Measurements from ENCODE around the gene GDAP1L1.
"Not testable (repeated sequence)": the region's sequence is repeated elsewhere in the genome, so short reads cannot be mapped to it uniquely, and the experiment has no call there.

Gene GDAP1L1

GRCh38 chr20:44234566-44235317 lies 12.4 kb upstream of the GDAP1L1 start:
- H3K79me2 ChIP-seq (ENCODE audit: low read length), result no peaks in the 10 kb centered on the region

GRCh38 chr20:44235702-44236101 lies 11.4 kb upstream of the GDAP1L1 start:
- H3K4me3 ChIP-seq (ENCODE audit: low read length), result no peak overlapping the region
- no peak for TF ChIP-seq CTCF (IDR thresholded peaks at IDR 0.05; ENCODE audit: low read depth, low read length)
- no peak for TF ChIP-seq EZH2phosphoT487 (IDR thresholded peaks at IDR 0.05; ENCODE audit: low read depth)
- H3K4me1 ChIP-seq (ENCODE audit: low read length), result no peaks in the 10 kb centered on the region
- no peaks in the 10 kb centered on the region for H3K9me3 ChIP-seq (ENCODE audit: insufficient read depth, low read length)
- H2AFZ ChIP-seq (ENCODE audit: low read depth, low read length), result no peak overlapping the region
- no peaks in the 10 kb centered on the region for H4K20me1 ChIP-seq (ENCODE audit: insufficient read depth, low read length)
- no peaks in the 10 kb centered on the region for H3K36me3 ChIP-seq (replicated peaks; ENCODE audit: low read depth, low read length)
- H3K27ac ChIP-seq (ENCODE audit: low read length), result no peak overlapping the region
- no peaks in the 10 kb centered on the region for H3K27me3 ChIP-seq (ENCODE audit: low read depth, low read length)
- H3K9ac ChIP-seq (ENCODE audit: low read length), result no peak overlapping the region
- no peaks in the 10 kb centered on the region for H3K79me2 ChIP-seq (ENCODE audit: low read length)
- no peak overlapping the region for H3K4me2 ChIP-seq (ENCODE audit: low read length)

More at GRCh38 chr20:44234566-44235317, 12.4 kb upstream of the GDAP1L1 start:
- Histone ChIP-seq H3K9ac (ENCODE audit: low read length) (no peak overlapping the region), H3K27ac (ENCODE audit: low read length) (no peak overlapping the region), H4K20me1 (ENCODE audit: insufficient read depth, low read length) (no peaks in the 10 kb centered on the region), H2AFZ (ENCODE audit: low read depth, low read length) (no peak overlapping the region), H3K4me1 (ENCODE audit: low read length) (no peaks in the 10 kb centered on the region), H3K4me3 (ENCODE audit: low read length) (no peak overlapping the region), H3K9me3 (ENCODE audit: insufficient read depth, low read length) (no peaks in the 10 kb centered on the region), H3K27me3 (ENCODE audit: low read depth, low read length) (no peaks in the 10 kb centered on the region), H3K36me3 (replicated peaks; ENCODE audit: low read depth, low read length) (no peaks in the 10 kb centered on the region), H3K4me2 (ENCODE audit: low read length) (no peak overlapping the region)
- TF ChIP-seq CTCF (IDR thresholded peaks at IDR 0.05; ENCODE audit: low read depth, low read length) (no peak), EZH2phosphoT487 (IDR thresholded peaks at IDR 0.05; ENCODE audit: low read depth) (no peak)

- not testable (repeated sequence) for H3K9me3 ChIP-seq (ENCODE audit: insufficient read depth, low read length); H3K27me3 ChIP-seq (ENCODE audit: low read depth, low read length); H3K27ac ChIP-seq (ENCODE audit: low read length); H3K36me3 ChIP-seq (replicated peaks; ENCODE audit: low read depth, low read length); H3K4me3 ChIP-seq (ENCODE audit: low read length); H3K79me2 ChIP-seq (ENCODE audit: low read length); H3K4me1 ChIP-seq (ENCODE audit: low read length); H3K4me2 ChIP-seq (ENCODE audit: low read length); H4K20me1 ChIP-seq (ENCODE audit: insufficient read depth, low read length); H2AFZ ChIP-seq (ENCODE audit: low read depth, low read length); H3K9ac ChIP-seq (ENCODE audit: low read length)
Observed at GRCh38 chr20:44236840-44237239, 10.3 kb upstream of the GDAP1L1 start.

- peaks cover 31% of the 10 kb centered on the region; the same call in 1 of the 2 replicates for H3K27me3 ChIP-seq (ENCODE audit: low read depth, low read length)
- H3K79me2 ChIP-seq (ENCODE audit: low read length), result no peaks in the 10 kb centered on the region
- no peak overlapping the region for H3K27ac ChIP-seq (ENCODE audit: low read length)
- no peak overlapping the region for H3K4me2 ChIP-seq (ENCODE audit: low read length)
- no peak overlapping the region for H2AFZ ChIP-seq (ENCODE audit: low read depth, low read length)
- TF ChIP-seq CTCF (IDR thresholded peaks at IDR 0.05; ENCODE audit: low read depth, low read length) (no peak), EZH2phosphoT487 (IDR thresholded peaks at IDR 0.05; ENCODE audit: low read depth) (no peak)
- no peaks in the 10 kb centered on the region for H3K9me3 ChIP-seq (ENCODE audit: insufficient read depth, low read length)
- H3K36me3 ChIP-seq (replicated peaks; ENCODE audit: low read depth, low read length), result no peaks in the 10 kb centered on the region
- no peak overlapping the region for H3K9ac ChIP-seq (ENCODE audit: low read length)
- H3K4me1 ChIP-seq (ENCODE audit: low read length), result no peaks in the 10 kb centered on the region
- no peaks in the 10 kb centered on the region for H4K20me1 ChIP-seq (ENCODE audit: insufficient read depth, low read length)
- H3K4me3 ChIP-seq (ENCODE audit: low read length), result no peak overlapping the region
Observed at GRCh38 chr20:44241796-44242195, 5.3 kb upstream of the GDAP1L1 start.
